DOHH2 (cell line): ENCODE measurements around the gene PCYT1B.

Experiments used
- CTCF ChIP-seq: fragments of 200-600 bp; sonication (generic); IDR thresholded peaks from one replicate; pipeline ENCODE4 v1.5.1; 2014; ENCODE audit warnings: antibody characterized with exemption, mild to moderate bottlenecking, low read depth, low read length; ENCODE audit not compliant: poor library complexity, severe bottlenecking
- EZH2phosphoT487 ChIP-seq: fragments of 200-600 bp; sonication (generic); IDR thresholded peaks from 2 replicates; pipeline ENCODE4 v1.6.1; 2017; ENCODE audit warnings: borderline replicate concordance, mild to moderate bottlenecking, antibody characterized with exemption, low read length, moderate library complexity, mixed read lengths

GRCh38 chrX:24648495-24648894 is 1.3 kb upstream of the PCYT1B start:
- no peak for TF ChIP-seq CTCF
- TF ChIP-seq EZH2phosphoT487, result no peak
